Spleen (tissue), 7 donors: ENCODE measurements around the gene POLE3.

Source experiments
- POLR2A ChIP-seq, 3 donors: fragments of 450-650 bp; IDR thresholded peaks; one replicate each; pipeline ENCODE4 v1.5.1; 2017; ENCODE audit warnings: antibody characterized with exemption in 3 of 3, mild to moderate bottlenecking in 1 of 3
- POLR2AphosphoS5 ChIP-seq, 3 donors: sonication (generic); formaldehyde crosslinking; IDR thresholded peaks; one replicate each; pipeline ENCODE4 v1.5.1; 2017; ENCODE audit warnings: antibody characterized with exemption in 3 of 3
- TF ChIP-seq, protein P1 (sequence below), 11 experiments: fragments of 200-600 bp in 7 of 11; fragments of 450-650 bp in 4 of 11; sonication (generic) in 4 of 11; IDR thresholded peaks in 8 of 11; conservative IDR thresholded peaks in 3 of 11; 1 replicate in 7 of 11; 2 replicates in 4 of 11; pipeline versions ENCODE4 v1.4.0 to v1.8.0; 2016 to 2021; ENCODE audit warnings: antibody characterized with exemption in 11 of 11, inconsistent platforms in 4 of 11, mild to moderate bottlenecking in 1 of 11
- donor health status: DM: no; HTN: no; CAD: no; lungs with moderate emphysema.
- donor health status: DM: no; HTN: no; CAD: no.
- donor health status: DM: no; HTN: no; CAD: no.

DNA sequence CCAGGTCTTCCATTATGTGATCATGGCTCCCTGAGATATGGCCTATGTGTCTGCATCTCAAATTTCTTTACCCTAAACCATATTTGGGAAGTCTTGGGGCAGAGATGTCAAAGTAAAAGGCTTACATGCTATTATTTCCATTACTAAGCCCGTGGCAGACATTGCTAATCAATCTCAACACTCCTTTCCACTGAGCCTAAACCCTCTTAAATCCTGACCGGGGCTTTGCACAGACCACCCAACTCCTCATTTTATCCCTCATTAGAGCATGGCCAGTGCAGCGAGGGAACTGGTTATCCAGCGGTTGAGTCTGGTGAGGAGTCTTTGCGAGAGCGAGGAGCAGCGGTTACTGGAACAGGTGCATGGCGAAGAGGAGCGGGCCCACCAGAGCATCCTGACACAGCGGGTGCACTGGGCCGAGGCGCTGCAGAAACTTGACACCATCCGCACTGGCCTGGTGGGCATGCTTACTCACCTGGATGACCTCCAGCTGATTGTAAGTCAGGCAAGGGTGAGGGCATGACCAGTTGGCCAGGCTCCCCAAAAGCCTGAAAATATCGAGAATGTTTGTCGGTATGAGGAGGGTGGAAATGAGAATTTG lies 50.1 kb downstream of the POLE3 start:
- TF ChIP-seq, protein P1, sequence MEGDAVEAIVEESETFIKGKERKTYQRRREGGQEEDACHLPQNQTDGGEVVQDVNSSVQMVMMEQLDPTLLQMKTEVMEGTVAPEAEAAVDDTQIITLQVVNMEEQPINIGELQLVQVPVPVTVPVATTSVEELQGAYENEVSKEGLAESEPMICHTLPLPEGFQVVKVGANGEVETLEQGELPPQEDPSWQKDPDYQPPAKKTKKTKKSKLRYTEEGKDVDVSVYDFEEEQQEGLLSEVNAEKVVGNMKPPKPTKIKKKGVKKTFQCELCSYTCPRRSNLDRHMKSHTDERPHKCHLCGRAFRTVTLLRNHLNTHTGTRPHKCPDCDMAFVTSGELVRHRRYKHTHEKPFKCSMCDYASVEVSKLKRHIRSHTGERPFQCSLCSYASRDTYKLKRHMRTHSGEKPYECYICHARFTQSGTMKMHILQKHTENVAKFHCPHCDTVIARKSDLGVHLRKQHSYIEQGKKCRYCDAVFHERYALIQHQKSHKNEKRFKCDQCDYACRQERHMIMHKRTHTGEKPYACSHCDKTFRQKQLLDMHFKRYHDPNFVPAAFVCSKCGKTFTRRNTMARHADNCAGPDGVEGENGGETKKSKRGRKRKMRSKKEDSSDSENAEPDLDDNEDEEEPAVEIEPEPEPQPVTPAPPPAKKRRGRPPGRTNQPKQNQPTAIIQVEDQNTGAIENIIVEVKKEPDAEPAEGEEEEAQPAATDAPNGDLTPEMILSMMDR (IDR thresholded peaks at IDR 0.05 in 8 of 11, conservative IDR thresholded peaks at IDR 0.05 in 3 of 11) = no peak
- no peak for TF ChIP-seq POLR2A (IDR thresholded peaks at IDR 0.05)
- no peak for TF ChIP-seq POLR2AphosphoS5 (IDR thresholded peaks at IDR 0.05)
